ENCODE data around the gene SSTR4. TPM values are rescaled to one million over a fixed set of nuclear protein-coding genes. Genes with fewer than 3 reads are reported as not detected.

SSTR4 gene
- total and polyA plus RNA-seq, 2 donors (not counting 3 experiments of a cell fraction or from before 2014, with no cell fraction given), result not detected

- no peak for DNase-seq (ENCODE audit: low read depth, low spot score)
- ChIA-PET CTCF (interaction anchor here (0.8 kb wide), 1 partner anchor 20 kb away, joined by 3 read pairs; no protein-coding TSS in a partner anchor), POLR2A (no interaction called here)
- H2AFZ ChIP-seq (ENCODE audit: low read depth, low read length), result no peak overlapping the region
- dilution Hi-C loops (cut with MboI; ENCODE audit: extremely low pct_ligation_motif_present, low sequenced_read_pairs), result no loop called here
- FAIRE-seq, result no peak
- intact Hi-C loops (cut with micrococcal nuclease), result no loop called here
- no peak overlapping the region for H3K9ac ChIP-seq (replicated peaks; ENCODE audit: extremely low read depth, insufficient read depth, low read length)
- H3K9me3 ChIP-seq (replicated peaks; ENCODE audit: control insufficient read depth, insufficient read depth, low read length), result no peaks in the 10 kb centered on the region
- no peaks in the 10 kb centered on the region for H3K4me1 ChIP-seq (ENCODE audit: control insufficient read depth, extremely low read depth, insufficient read depth, low read length)
- no peak overlapping the region for H3K4me3 ChIP-seq (replicated peaks in 1 of 3; ENCODE audit: insufficient read depth in 1 of 3, low read depth in 1 of 3, low read length in 3 of 3)
- no peaks in the 10 kb centered on the region for H4K20me1 ChIP-seq (replicated peaks; ENCODE audit: control insufficient read depth, extremely low read depth, insufficient read depth, low read length)
- H3K9me1 ChIP-seq (replicated peaks; ENCODE audit: control insufficient read depth, extremely low read depth, insufficient read depth, low read length), result no peaks in the 10 kb centered on the region
- no peak for TF ChIP-seq FOS (IDR thresholded peaks at IDR 0.05; ENCODE audit: borderline replicate concordance, insufficient read depth, low read length)
- TF ChIP-seq, protein P1, sequence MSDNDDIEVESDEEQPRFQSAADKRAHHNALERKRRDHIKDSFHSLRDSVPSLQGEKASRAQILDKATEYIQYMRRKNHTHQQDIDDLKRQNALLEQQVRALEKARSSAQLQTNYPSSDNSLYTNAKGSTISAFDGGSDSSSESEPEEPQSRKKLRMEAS (IDR thresholded peaks at IDR 0.05; ENCODE audit: insufficient read depth, insufficient read length), result no peak
- no peak for TF ChIP-seq GATA2 (IDR thresholded peaks at IDR 0.05; ENCODE audit: insufficient read depth, insufficient read length, low read depth, low read length)
- no peak for TF ChIP-seq MYC (IDR thresholded peaks at IDR 0.05; ENCODE audit: low read depth, low read length)
- no peak for TF ChIP-seq POLR2A (IDR thresholded peaks at IDR 0.05; ENCODE audit: low read depth, low read length)
- no peak for TF ChIP-seq POLR2AphosphoS5 (IDR thresholded peaks at IDR 0.05; ENCODE audit: insufficient read depth, low read depth, low read length)
- TF ChIP-seq JUN (IDR thresholded peaks at IDR 0.05; ENCODE audit: borderline replicate concordance, insufficient read depth, insufficient read length, low read depth), result no peak
- TF ChIP-seq, protein P2, sequence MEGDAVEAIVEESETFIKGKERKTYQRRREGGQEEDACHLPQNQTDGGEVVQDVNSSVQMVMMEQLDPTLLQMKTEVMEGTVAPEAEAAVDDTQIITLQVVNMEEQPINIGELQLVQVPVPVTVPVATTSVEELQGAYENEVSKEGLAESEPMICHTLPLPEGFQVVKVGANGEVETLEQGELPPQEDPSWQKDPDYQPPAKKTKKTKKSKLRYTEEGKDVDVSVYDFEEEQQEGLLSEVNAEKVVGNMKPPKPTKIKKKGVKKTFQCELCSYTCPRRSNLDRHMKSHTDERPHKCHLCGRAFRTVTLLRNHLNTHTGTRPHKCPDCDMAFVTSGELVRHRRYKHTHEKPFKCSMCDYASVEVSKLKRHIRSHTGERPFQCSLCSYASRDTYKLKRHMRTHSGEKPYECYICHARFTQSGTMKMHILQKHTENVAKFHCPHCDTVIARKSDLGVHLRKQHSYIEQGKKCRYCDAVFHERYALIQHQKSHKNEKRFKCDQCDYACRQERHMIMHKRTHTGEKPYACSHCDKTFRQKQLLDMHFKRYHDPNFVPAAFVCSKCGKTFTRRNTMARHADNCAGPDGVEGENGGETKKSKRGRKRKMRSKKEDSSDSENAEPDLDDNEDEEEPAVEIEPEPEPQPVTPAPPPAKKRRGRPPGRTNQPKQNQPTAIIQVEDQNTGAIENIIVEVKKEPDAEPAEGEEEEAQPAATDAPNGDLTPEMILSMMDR (IDR thresholded peaks at IDR 0.05; ENCODE audit: extremely low read depth in 1 of 2, insufficient read depth in 1 of 2, low read depth in 1 of 2, low read length in 2 of 2), result no peak
- TF ChIP-seq EZH2 (IDR thresholded peaks at IDR 0.05; ENCODE audit: borderline replicate concordance, low read depth, low read length, severe bottlenecking), result no peak
- BruUV-seq (replicated peaks), result no TSS peak
- no peaks in the 10 kb centered on the region for H3K27me3 ChIP-seq (ENCODE audit: control insufficient read depth in 2 of 2, insufficient read depth in 2 of 2, low read length in 2 of 2)
- H3K79me2 ChIP-seq (ENCODE audit: control insufficient read depth, insufficient read depth, low read length), result no peaks in the 10 kb centered on the region
- no peak overlapping the region for H3K27ac ChIP-seq (ENCODE audit: insufficient read depth, low read depth, low read length)
- H3K4me2 ChIP-seq (ENCODE audit: insufficient read depth, low read length), result no peak overlapping the region
- no peaks in the 10 kb centered on the region for H3K36me3 ChIP-seq (ENCODE audit: control insufficient read depth in 2 of 2, extremely low read depth in 1 of 2, insufficient read depth in 2 of 2, low read length in 2 of 2)
Measured at GRCh38 chr20:22993823-22994222, 41.3 kb upstream of the SSTR4 start.
